Suppressor macrophage treated with lipopolysaccharide for 4 hours (primary cell): Measurements from ENCODE around the gene NFKBIL1.
A peak's percentile ranks its signal among the peaks of the same experiment; 100 is the strongest.
"Not testable (repeated sequence)": the region's sequence is repeated elsewhere in the genome, so short reads cannot be mapped to it uniquely, and the experiment has no call there.

Experiments used
- DNase-seq: peaks from one replicate; pipeline ENCODE4 v3.0.0-alpha.2; 2020

The NFKBIL1 gene

GRCh38 chr6:31546958-31547726 is at the start of gene NFKBIL1:
Gene NFKBIL1 (plus strand): TSS chr6:31547608. CDS start chr6:31547695, 87 bp downstream.
- DNase-seq: peak; percentile 97

- DNase-seq: no peak
These were observed 48.7 kb upstream of the NFKBIL1 start for GRCh38 chr6:31498748-31499147.

DNA sequence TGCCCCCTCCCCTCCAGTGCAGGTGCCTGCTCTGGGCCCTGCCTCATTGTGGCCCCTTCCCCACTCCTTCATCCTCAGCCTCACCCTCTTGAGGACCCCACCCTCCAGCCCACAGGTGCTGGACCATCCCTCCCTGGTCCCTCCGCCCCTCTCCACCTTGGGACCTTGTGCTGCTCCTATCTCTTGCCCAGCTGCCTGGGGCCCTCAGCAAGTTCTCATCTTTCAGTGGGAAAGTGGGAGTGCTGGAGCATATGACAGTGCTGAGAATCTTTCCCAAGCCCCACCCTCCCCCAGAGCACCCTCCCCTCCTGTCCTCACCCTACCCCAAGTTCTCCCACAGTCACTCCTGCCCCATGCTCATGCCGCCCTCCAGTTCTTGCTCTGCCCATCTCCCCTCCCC is 47.8 kb upstream of the NFKBIL1 start:
- not testable (repeated sequence) for DNase-seq

DNA sequence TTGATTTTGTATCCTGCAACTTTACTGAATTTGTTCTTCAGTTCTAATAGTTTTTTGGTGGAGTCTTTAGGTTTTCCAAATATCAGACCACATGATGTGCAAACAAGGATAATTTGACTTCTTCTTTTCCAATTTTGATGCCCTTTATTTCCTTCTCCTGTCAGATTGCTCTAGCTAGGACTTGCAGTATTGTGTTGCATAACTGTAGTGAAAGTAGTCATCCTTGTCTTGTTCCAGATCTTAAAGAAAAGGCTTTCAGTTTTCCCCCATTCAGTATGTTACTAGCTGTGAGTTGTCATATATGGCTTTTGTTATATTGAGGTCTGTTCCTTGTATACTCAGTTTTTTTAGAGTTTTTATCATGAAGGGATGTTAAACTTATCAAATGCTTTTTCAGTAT is 44.8 kb upstream of the NFKBIL1 start:
- peak; percentile 70 for DNase-seq

DNA sequence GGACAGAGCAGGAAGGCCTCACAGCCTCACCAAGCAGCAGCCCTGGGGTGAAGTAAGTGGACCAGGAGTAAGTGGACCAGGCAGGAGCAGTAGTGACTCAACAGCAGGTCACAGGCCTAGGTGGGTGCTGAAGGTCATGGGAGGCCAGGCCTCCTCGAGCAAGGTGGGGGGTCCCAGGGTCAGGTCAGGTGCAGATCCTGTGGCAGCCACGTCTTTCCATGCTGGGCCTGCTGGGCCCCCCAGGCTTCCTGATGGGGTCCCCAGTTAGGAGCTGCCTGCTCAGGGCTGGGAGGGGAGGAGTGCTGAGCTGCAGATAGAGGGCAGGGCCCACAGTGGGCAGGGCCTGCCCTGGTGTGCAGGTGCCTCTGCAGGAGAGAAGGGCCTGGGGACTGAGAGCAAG is 38.4 kb upstream of the NFKBIL1 start:
- DNase-seq: not testable (repeated sequence)

- no peak for DNase-seq
These were observed 37.4 kb upstream of the NFKBIL1 start for GRCh38 chr6:31510007-31510406.

GRCh38 chr6:31513456-31514165 is 33.8 kb upstream of the NFKBIL1 start:
- no peak for DNase-seq

GRCh38 chr6:31521835-31522234 is 25.6 kb upstream of the NFKBIL1 start:
- DNase-seq: no peak

DNA sequence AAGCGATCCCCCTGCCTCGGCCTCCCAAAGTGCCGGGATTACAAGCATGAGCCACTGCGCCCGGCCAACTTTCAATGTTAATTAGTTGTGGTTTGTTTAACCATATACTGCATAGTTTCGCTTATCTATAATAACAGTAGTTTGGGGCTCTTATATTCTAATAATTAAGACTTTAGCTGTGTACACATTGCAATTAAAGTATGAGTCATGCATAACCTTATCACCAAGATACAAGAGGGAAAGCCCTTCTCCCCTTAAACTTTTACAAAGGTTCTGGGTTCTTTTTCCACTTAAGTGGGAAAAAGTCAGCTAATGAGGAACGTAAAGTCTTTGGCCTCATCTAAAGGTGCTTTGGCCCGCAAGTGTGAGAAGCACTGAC is 21.9 kb upstream of the NFKBIL1 start:
- no peak for DNase-seq

DNA sequence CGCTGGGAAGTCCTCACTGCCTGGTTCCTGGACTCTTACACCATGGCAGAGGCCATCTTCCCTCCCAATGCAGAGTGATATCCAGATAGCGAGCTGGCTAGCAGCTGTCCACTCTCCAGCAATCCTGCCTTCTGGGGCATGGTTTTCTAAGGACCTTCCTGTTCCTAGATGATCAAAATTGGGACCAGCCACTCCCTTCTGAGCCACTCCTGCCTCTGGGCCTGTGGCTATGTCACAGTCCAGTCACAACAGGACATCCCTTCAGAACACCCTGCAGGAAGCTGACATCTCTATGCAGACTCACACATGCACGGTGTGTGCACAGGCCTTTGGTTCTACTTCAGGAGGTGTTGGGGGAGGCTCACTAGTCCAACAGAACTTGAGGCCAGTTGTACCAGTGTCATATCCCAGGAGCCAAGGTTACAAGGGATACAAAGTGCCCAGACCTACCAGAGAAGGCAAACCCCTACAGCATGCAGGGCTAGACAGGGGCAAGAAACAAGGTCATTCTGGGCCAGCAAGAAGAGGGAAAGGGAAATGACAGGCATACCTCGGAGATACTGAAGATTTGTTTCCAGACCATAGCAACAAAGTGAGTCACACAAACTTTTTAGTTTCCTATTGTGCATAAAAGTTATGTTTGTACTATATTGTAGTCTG is 21.3 kb upstream of the NFKBIL1 start:
- DNase-seq: no peak

- DNase-seq: no peak
These were observed 19.1 kb upstream of the NFKBIL1 start for GRCh38 chr6:31528307-31528777.

GRCh38 chr6:31528821-31529328 is 18.5 kb upstream of the NFKBIL1 start, which contains the start of gene MCCD1:
Gene MCCD1 (plus strand): TSS chr6:31528962. CDS start chr6:31529015, 53 bp downstream.
- DNase-seq: no peak

DNA sequence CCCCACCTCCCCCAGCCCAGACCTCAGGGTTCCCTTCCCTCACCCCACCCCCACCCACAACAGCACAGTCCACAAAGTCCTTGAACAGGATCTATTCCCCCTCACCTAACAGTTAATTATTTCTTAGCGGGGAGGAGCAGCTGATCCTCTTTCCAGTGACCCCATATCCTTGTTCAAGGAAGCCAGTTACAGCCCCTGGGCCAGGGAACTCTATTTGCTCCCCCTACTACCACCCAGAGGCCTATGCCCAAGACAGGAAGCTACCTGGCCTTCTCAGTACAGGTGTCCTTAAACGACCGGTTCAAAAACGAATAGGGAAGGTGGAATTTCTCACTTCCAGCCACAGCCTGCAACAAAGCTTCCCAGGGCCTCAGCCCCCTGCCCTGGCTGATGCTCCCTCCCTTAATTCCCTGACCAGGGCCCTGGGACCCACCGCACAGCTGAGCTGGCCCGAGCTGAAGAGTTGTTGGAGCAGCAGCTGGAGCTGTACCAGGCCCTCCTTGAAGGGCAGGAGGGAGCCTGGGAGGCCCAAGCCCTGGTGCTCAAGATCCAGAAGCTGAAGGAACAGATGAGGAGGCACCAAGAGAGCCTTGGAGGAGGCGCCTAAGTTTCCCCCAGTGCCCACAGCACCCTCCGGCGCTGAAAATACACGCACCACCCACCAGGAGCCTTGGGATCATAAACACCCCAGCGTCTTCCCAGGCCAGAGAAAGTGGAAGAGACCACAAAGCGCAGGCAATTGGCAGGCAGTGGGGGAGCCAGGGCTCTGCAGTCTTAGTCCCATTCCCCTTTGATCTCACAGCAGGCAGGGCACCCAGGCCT is 17.9 kb upstream of the NFKBIL1 start:
- no peak for DNase-seq

DNA sequence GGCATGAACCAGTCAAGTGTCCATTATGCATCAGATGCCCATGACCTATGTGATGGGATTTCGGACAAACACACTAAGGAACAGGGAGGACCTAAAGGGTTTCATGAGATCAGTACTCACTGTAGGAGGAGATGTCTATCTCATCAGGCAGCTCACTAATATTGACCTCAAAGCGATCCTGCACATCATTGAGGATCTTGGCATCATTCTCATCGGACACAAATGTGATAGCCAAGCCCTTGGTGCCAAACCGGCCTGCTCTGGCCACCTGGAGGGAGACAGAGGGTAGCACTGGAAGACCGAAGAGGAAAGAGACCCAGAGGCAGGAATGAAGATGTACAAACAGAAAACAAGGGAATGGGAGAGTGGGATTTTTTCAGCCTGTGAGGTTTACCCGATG is 16.7 kb upstream of the NFKBIL1 start:
- DNase-seq: no peak

GRCh38 chr6:31531162-31531561 is 16.2 kb upstream of the NFKBIL1 start:
- DNase-seq: no peak

DNA sequence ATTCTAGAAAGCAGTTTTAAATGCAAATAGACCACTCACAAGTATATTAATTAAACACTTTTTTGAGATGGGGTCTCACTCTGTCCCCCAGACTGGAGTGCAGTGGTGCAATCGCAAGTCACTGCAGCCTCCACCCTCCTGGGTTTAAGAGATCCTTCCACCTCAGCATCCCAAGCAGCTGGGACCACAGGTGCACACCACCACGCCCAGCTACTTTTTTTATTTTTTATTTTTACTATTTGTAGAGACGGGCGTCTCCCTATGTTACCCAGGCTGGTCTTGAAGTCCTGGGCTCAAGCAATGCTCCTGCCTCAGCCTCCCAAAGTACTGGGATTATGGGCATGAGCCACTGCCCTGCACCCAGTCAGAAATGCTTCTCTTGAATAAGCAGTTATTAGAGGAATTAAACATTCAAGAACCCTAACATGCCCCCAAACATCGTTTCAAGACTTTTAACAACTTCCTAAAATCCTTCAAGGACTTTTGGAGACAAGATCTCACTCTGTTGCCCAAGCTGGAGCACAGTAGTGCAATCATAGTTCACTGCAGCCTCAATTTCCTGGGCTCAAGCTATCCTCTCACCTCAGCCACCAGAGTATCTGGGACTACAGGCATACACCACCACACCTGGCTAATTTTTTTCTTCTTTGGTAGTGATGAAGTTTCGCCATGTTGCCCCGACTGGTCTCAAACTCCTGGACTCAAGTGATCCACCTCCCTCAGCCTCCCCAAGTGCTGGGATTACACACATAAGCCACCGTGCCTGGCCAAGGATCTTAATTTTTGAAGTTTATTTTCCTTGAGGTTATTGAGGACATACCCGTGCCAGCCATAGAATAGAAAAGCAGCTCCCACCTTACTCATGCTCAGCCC is 15.4 kb upstream of the NFKBIL1 start:
- no peak for DNase-seq

DNA sequence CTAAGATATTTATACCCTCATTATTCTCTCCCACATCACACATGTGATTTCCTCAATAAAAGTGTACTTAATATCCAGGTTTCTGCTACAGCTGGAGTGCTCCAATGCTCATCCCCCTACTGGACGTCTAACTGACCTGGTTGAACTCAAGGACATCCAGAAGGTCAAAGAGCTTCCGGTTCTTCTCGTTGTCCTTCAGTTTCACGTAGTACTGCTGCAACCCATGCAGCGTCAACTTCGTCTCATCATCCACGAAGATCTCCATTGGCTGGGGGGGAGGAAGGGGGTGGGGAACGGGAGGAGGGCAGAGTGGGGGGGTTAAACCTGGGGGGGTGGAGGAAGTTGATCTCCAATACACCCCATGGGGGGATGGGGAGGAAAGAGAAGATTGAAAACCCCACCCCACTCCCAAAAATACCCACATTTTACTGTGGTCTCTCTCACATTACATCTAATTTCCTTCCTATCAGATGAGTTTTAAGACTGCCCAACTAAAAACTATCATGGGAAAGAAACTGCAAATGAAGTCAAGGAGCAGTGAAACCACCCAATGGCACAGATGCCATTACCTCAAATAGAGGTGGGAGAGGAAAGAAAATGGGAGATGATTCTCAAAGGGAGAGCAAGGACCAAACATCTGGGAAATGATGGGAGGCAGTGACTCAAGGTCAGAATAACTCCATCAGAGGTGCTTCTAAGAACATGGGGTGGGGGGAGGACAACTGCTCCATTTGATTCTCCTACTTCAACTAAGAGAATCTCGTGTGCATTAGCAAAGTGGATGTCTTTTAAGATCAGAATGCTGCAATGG is 14.6 kb upstream of the NFKBIL1 start:
- DNase-seq: no peak

GRCh38 chr6:31533455-31533841 is 14.0 kb upstream of the NFKBIL1 start:
- no peak for DNase-seq

GRCh38 chr6:31534011-31534410 is 13.4 kb upstream of the NFKBIL1 start:
- DNase-seq: no peak

- no peak for DNase-seq
These were observed 12.8 kb upstream of the NFKBIL1 start for GRCh38 chr6:31534521-31535040.
